HL-60 (cell line): ENCODE results near the gene TRIM44.

Experiments used
- DNase-seq, 2 experiments: peaks; one replicate each; pipeline ENCODE4 v3.0.0-alpha.2; 2010 to 2020; ENCODE audit warnings: low read depth in 1 of 2, low spot score in 1 of 2
- H3K27ac ChIP-seq: fragments of 250-450 bp; sonication (Bioruptor Pico); replicated peaks from 2 replicates; pipeline ENCODE4 v1.5.1; 2020; ENCODE audit warnings: mild to moderate bottlenecking, moderate library complexity
- H3K27me3 ChIP-seq: fragments of 250-450 bp; sonication (Bioruptor Pico); 2 replicates; pipeline ENCODE4 v1.5.1; 2021; ENCODE audit warnings: mild to moderate bottlenecking, moderate library complexity; ENCODE audit not compliant: insufficient read depth, poor library complexity, severe bottlenecking
- H3K4me3 ChIP-seq: replicated peaks from 2 replicates; pipeline ENCODE4 v1.5.1; 2011; ENCODE audit warnings: mild to moderate bottlenecking, control low read depth, low read length; ENCODE audit not compliant: insufficient read depth
- GABPA ChIP-seq: IDR thresholded peaks from 2 replicates; pipeline ENCODE4 v1.6.1; 2012; ENCODE audit warnings: low read depth
- POLR2AphosphoS5 ChIP-seq: IDR thresholded peaks from 2 replicates; pipeline ENCODE4 v1.6.1; 2012; ENCODE audit warnings: low read depth
- SPI1 ChIP-seq: IDR thresholded peaks from 2 replicates; pipeline ENCODE4 v1.6.1; 2012; ENCODE audit warnings: low read depth, mild to moderate bottlenecking, borderline replicate concordance
- TF ChIP-seq, protein P1 (sequence below): IDR thresholded peaks from one replicate; pipeline ENCODE4 v1.5.1; 2011; ENCODE audit warnings: low read length, control low read depth, inconsistent platforms; ENCODE audit not compliant: insufficient read depth
- TF ChIP-seq, protein P2 (sequence below): IDR thresholded peaks from 2 replicates; pipeline ENCODE4 v1.6.1; 2012; ENCODE audit warnings: low read depth; ENCODE audit not compliant: insufficient replicate concordance

Gene TRIM44

DNA sequence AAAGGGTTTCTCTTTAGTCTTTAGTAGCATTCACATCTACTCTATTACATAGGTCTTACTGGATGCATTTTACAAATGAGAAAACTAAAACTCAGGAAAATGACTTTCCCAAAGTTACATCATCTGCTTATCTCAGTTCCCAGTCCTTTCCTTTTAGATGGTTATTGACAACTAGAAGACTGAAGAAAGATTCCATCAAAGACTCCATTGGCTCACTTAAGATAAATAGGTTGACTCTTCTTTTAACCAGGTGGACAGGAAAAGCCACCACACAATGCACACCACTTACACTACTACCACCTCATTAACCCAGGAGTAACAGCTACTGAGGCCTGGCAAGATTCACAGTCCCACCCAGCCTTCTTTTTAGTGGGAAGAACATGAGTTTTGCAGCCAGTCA lies 123.6 kb downstream of the TRIM44 start:
- no peak for DNase-seq
- Histone ChIP-seq H3K27ac (no peak overlapping the region), H3K4me3 (no peak overlapping the region), H3K27me3 (no peaks in the 10 kb centered on the region)
- TF ChIP-seq, protein P1, sequence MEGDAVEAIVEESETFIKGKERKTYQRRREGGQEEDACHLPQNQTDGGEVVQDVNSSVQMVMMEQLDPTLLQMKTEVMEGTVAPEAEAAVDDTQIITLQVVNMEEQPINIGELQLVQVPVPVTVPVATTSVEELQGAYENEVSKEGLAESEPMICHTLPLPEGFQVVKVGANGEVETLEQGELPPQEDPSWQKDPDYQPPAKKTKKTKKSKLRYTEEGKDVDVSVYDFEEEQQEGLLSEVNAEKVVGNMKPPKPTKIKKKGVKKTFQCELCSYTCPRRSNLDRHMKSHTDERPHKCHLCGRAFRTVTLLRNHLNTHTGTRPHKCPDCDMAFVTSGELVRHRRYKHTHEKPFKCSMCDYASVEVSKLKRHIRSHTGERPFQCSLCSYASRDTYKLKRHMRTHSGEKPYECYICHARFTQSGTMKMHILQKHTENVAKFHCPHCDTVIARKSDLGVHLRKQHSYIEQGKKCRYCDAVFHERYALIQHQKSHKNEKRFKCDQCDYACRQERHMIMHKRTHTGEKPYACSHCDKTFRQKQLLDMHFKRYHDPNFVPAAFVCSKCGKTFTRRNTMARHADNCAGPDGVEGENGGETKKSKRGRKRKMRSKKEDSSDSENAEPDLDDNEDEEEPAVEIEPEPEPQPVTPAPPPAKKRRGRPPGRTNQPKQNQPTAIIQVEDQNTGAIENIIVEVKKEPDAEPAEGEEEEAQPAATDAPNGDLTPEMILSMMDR, result no peak
- TF ChIP-seq SPI1 (no peak), POLR2AphosphoS5 (no peak), GABPA (no peak)
- TF ChIP-seq, protein P2, sequence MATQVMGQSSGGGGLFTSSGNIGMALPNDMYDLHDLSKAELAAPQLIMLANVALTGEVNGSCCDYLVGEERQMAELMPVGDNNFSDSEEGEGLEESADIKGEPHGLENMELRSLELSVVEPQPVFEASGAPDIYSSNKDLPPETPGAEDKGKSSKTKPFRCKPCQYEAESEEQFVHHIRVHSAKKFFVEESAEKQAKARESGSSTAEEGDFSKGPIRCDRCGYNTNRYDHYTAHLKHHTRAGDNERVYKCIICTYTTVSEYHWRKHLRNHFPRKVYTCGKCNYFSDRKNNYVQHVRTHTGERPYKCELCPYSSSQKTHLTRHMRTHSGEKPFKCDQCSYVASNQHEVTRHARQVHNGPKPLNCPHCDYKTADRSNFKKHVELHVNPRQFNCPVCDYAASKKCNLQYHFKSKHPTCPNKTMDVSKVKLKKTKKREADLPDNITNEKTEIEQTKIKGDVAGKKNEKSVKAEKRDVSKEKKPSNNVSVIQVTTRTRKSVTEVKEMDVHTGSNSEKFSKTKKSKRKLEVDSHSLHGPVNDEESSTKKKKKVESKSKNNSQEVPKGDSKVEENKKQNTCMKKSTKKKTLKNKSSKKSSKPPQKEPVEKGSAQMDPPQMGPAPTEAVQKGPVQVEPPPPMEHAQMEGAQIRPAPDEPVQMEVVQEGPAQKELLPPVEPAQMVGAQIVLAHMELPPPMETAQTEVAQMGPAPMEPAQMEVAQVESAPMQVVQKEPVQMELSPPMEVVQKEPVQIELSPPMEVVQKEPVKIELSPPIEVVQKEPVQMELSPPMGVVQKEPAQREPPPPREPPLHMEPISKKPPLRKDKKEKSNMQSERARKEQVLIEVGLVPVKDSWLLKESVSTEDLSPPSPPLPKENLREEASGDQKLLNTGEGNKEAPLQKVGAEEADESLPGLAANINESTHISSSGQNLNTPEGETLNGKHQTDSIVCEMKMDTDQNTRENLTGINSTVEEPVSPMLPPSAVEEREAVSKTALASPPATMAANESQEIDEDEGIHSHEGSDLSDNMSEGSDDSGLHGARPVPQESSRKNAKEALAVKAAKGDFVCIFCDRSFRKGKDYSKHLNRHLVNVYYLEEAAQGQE, result no peak

DNA sequence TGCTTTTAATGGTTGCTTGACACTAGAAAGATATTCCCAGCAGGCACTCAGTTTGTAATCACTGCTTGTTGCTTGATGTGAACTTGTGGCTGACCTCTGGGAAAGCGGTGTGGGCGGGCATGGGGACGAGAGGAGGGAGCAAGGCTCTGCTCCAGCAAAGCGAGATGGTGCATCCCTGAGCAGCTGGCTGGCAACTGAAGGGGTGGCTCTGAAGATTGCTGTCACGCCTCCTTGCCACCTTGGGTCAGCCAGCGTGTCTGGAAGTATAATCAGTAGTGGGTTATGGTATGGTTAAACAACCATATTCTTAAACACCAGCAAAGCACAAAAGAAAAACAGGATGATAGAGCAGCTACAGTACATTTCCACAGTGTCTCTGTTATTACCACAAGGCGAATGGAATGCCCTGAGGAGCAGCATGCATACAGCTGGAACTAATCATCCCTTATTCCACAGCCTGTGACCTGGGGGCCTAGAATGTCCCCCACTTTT lies 124.5 kb downstream of the TRIM44 start:
- Histone ChIP-seq H3K27ac (no peak overlapping the region), H3K27me3 (no peaks in the 10 kb centered on the region), H3K4me3 (no peak overlapping the region)
- TF ChIP-seq, protein P2, result no peak
- TF ChIP-seq GABPA (no peak), POLR2AphosphoS5 (no peak), SPI1 (no peak)
- TF ChIP-seq, protein P1, result no peak
- no peak for DNase-seq

DNA sequence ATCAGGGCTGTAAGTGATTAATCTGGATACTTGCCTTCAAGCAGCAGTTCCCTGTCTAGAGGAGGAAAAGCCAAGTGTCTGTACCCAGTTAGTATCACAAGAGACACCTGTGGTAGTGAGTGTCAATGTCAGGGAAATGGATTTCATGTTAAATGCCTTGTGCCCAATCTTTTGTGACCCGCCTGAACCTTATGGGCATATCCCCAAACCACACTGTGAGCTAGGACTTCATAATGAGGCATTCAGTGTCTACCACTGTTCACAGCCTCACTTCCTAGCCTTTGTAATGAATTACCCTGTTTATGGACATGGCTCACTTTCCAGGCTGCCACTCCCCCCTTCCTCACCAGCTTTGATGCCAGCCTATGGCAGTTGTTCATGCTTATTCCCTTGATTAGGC lies 125.1 kb downstream of the TRIM44 start:
- no peak for DNase-seq
- H3K27me3 ChIP-seq, result no peaks in the 10 kb centered on the region
- H3K27ac ChIP-seq, result no peak overlapping the region
- TF ChIP-seq, protein P2, result no peak
- no peak for TF ChIP-seq SPI1
- TF ChIP-seq, protein P1, result no peak
- no peak for TF ChIP-seq GABPA
- TF ChIP-seq POLR2AphosphoS5, result no peak
- no peak overlapping the region for H3K4me3 ChIP-seq
